Measurements from ENCODE around the gene LUM. TPM values are rescaled to one million over a fixed set of nuclear protein-coding genes. Genes with fewer than 3 reads are reported as not detected.

LUM gene
- total and polyA plus RNA-seq, 2 of the 4 experiments (the other 2 are of a cell fraction) = 50.0 to 70.5 TPM

DNA sequence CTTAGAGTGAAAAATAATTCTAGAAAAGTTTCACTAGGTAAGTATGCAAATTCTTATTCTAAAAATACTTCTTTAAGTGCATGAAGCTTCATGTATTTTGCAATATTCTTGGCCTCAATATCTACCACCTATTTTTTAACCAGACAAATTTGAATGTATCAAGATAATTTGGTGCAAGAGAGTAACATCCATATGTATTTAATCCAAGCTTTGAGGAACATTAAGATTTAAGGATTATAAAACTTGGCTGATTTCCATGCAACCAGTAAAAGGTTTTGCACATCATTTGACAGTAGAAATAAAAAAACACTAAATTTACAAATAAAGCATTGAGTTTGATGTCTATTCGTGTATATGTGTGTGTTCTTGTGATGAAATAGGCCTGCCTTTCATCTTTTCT lies 7.7 kb downstream of the LUM start:
- no peak overlapping the region for H3K4me3 ChIP-seq (ENCODE audit: insufficient read depth, low read depth, low read length)
- H3K23ac ChIP-seq (ENCODE audit: low read depth, low read length) = no peak overlapping the region
- ChIA-PET POLR2A (ENCODE audit: unreplicated experiment) (no interaction called here), CTCF (interaction anchor here (0.8 to 1.0 kb wide), 2 partner anchors 125 kb away, joined by 3 read pairs; no protein-coding TSS in a partner anchor)
- no peak overlapping the region for H3K14ac ChIP-seq (replicated peaks; ENCODE audit: low read depth, low read length)
- H3K36me3 ChIP-seq (ENCODE audit: control insufficient read depth, insufficient read depth, low read length) = peaks cover 9% of the 10 kb centered on the region
- no peak overlapping the region for H2AK9ac ChIP-seq (replicated peaks; ENCODE audit: low read depth, low read length, poor library complexity)
- H2AFZ ChIP-seq (replicated peaks; ENCODE audit: low read length, poor library complexity) = no peak overlapping the region
- DNase-seq (no peak), ATAC-seq (ENCODE audit: low read depth) (no peak)
- peaks cover 0 to 7% of the 10 kb centered on the region in 2 experiments; a peak in 3 of 4 replicates for H3K79me1 ChIP-seq (ENCODE audit: low read depth in 1 of 2, low read length in 2 of 2)
- in situ Hi-C loops (cut with MboI; ENCODE audit: low sequenced_read_pairs) = no loop called here
- H2AK5ac ChIP-seq (ENCODE audit: low read depth, low read length) = no peak overlapping the region
- no peak overlapping the region for H2BK15ac ChIP-seq (ENCODE audit: low read depth, low read length)
- BruUV-seq (replicated peaks) = TSS peak; percentile 69
- H3K4me2 ChIP-seq (ENCODE audit: low read depth, low read length) = no peak overlapping the region
- H2BK5ac ChIP-seq (ENCODE audit: low read depth, low read length, poor library complexity, severe bottlenecking) = no peak overlapping the region
- H4K91ac ChIP-seq (ENCODE audit: insufficient read depth, low read depth, low read length) = no peak overlapping the region
- H3K9me1 ChIP-seq (ENCODE audit: insufficient read depth, low read length) = no peaks in the 10 kb centered on the region; the same call in 1 of the 2 replicates
- H3K27ac ChIP-seq (ENCODE audit: insufficient read depth, low read length) = no peak overlapping the region
- no CpG with 5 or more reads among the region's 1 CpG for WGBS, 2 experiments (ENCODE audit: extremely low coverage in 2 of 2, insufficient read length in 1 of 2)
- no peak overlapping the region for H3K56ac ChIP-seq (ENCODE audit: extremely low read depth, insufficient read depth, low read length)
- no peak overlapping the region for H2BK20ac ChIP-seq (ENCODE audit: low read depth, low read length)
- TF ChIP-seq RFX5 (IDR thresholded peaks at IDR 0.05; ENCODE audit: low read depth, low read length) (no peak), CHD1 (IDR thresholded peaks at IDR 0.05; ENCODE audit: low read depth, low read length) (no peak), POLR2A (IDR thresholded peaks at IDR 0.05; ENCODE audit: low read depth, low read length) (no peak), FOS (IDR thresholded peaks at IDR 0.05; ENCODE audit: low read depth, low read length) (no peak), NFE2L2 (IDR thresholded peaks at IDR 0.05; ENCODE audit: low read depth, low read length) (no peak), CEBPB (IDR thresholded peaks at IDR 0.05; ENCODE audit: low read depth, low read length) (no peak), SMC3 (IDR thresholded peaks at IDR 0.05; ENCODE audit: low read depth, low read length) (no peak), MXI1 (IDR thresholded peaks at IDR 0.05; ENCODE audit: borderline replicate concordance, low read depth, low read length) (no peak), BHLHE40 (IDR thresholded peaks at IDR 0.05; ENCODE audit: low read depth, low read length) (no peak), RAD21 (IDR thresholded peaks at IDR 0.05; ENCODE audit: low read length) (no peak), MAZ (IDR thresholded peaks at IDR 0.05; ENCODE audit: borderline replicate concordance, low read depth, low read length) (no peak), MAFK (IDR thresholded peaks at IDR 0.05; ENCODE audit: low read depth, low read length) (no peak), RCOR1 (IDR thresholded peaks at IDR 0.05; ENCODE audit: insufficient replicate concordance, low read length) (no peak)
- TF ChIP-seq, protein P1, sequence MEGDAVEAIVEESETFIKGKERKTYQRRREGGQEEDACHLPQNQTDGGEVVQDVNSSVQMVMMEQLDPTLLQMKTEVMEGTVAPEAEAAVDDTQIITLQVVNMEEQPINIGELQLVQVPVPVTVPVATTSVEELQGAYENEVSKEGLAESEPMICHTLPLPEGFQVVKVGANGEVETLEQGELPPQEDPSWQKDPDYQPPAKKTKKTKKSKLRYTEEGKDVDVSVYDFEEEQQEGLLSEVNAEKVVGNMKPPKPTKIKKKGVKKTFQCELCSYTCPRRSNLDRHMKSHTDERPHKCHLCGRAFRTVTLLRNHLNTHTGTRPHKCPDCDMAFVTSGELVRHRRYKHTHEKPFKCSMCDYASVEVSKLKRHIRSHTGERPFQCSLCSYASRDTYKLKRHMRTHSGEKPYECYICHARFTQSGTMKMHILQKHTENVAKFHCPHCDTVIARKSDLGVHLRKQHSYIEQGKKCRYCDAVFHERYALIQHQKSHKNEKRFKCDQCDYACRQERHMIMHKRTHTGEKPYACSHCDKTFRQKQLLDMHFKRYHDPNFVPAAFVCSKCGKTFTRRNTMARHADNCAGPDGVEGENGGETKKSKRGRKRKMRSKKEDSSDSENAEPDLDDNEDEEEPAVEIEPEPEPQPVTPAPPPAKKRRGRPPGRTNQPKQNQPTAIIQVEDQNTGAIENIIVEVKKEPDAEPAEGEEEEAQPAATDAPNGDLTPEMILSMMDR (conservative IDR thresholded peaks at IDR 0.05; ENCODE audit: low read depth, low read length) = no peak
- TF ChIP-seq, protein P2, sequence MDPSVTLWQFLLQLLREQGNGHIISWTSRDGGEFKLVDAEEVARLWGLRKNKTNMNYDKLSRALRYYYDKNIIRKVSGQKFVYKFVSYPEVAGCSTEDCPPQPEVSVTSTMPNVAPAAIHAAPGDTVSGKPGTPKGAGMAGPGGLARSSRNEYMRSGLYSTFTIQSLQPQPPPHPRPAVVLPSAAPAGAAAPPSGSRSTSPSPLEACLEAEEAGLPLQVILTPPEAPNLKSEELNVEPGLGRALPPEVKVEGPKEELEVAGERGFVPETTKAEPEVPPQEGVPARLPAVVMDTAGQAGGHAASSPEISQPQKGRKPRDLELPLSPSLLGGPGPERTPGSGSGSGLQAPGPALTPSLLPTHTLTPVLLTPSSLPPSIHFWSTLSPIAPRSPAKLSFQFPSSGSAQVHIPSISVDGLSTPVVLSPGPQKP (IDR thresholded peaks at IDR 0.05; ENCODE audit: borderline replicate concordance, low read depth, low read length) = no peak
- TF ChIP-seq, protein P3, sequence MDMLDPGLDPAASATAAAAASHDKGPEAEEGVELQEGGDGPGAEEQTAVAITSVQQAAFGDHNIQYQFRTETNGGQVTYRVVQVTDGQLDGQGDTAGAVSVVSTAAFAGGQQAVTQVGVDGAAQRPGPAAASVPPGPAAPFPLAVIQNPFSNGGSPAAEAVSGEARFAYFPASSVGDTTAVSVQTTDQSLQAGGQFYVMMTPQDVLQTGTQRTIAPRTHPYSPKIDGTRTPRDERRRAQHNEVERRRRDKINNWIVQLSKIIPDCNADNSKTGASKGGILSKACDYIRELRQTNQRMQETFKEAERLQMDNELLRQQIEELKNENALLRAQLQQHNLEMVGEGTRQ (IDR thresholded peaks at IDR 0.05; ENCODE audit: low read depth, low read length) = no peak
- intact Hi-C loops (cut with micrococcal nuclease) = no loop called here
- H4K5ac ChIP-seq (ENCODE audit: low read depth, low read length) = no peak overlapping the region
- H3K27me3 ChIP-seq (ENCODE audit: control insufficient read depth, insufficient read depth, low read length) = no peaks in the 10 kb centered on the region
- no peak overlapping the region for H4K8ac ChIP-seq (ENCODE audit: low read depth in 2 of 2, low read length in 2 of 2)
- no peak overlapping the region for H3K18ac ChIP-seq (ENCODE audit: low read depth, low read length)
- H2BK120ac ChIP-seq (ENCODE audit: low read depth, low read length) = no peak overlapping the region
- no peak overlapping the region for H3K9ac ChIP-seq (ENCODE audit: low read depth, low read length)
- dilution Hi-C loops (cut with HindIII; ENCODE audit: low sequenced_read_pairs, unreplicated experiment) = no loop called here
- H3K4ac ChIP-seq (ENCODE audit: low read depth, low read length) = no peak overlapping the region
- no peaks in the 10 kb centered on the region for H4K20me1 ChIP-seq (ENCODE audit: insufficient read depth, low read length)
- H3K4me1 ChIP-seq (ENCODE audit: control insufficient read depth, insufficient read depth, low read length) = peaks cover 7% of the 10 kb centered on the region
- no peaks in the 10 kb centered on the region for H3K9me3 ChIP-seq (ENCODE audit: control insufficient read depth, insufficient read depth, low read length)
